GM12878 (cell line): Measurements from ENCODE around the gene MXI1.

ENCODE experiments used
- BRCA1 ChIP-seq: IDR thresholded peaks from 2 replicates; pipeline ENCODE4 v1.6.1; 2011; ENCODE audit warnings: low read depth, low read length, improper control_type of control experiment
- RAD21 ChIP-seq: IDR thresholded peaks from 2 replicates; pipeline ENCODE4 v1.6.1; 2011; ENCODE audit warnings: mild to moderate bottlenecking, low read depth, low read length, moderate library complexity; ENCODE audit not compliant: insufficient read depth
- SUZ12 ChIP-seq: fragments of 200-600 bp; sonication (generic); IDR thresholded peaks from one replicate; pipeline ENCODE4 v1.6.1; 2018; ENCODE audit warnings: antibody characterized with exemption, mild to moderate bottlenecking; ENCODE audit not compliant: unreplicated experiment
- TF ChIP-seq, protein P1 (sequence below): fragments of 450-650 bp; IDR thresholded peaks from 2 replicates; pipeline ENCODE4 v1.6.1; 2017; ENCODE audit warnings: mild to moderate bottlenecking

DNA sequence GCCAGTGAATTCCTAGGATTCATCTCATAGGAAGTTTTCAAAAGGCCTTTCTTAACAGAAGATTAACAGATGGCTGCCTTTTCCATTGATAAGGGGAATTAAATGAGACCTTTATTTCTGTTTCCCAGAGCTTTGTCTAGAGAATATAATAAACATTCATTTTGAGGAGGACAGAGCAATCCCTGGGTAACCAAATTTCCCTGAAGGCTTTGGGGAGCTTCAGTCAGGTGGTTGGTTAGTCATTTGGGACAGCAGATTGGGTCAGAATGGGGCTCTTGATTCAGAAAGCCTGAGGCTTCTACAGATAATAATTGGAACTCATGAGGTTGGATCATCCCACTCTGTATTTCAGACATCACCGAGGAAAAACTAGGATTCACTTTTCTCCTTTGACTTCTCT, 21.8 kb downstream of the MXI1 start:
- no peak for TF ChIP-seq SUZ12
- TF ChIP-seq, protein P1, sequence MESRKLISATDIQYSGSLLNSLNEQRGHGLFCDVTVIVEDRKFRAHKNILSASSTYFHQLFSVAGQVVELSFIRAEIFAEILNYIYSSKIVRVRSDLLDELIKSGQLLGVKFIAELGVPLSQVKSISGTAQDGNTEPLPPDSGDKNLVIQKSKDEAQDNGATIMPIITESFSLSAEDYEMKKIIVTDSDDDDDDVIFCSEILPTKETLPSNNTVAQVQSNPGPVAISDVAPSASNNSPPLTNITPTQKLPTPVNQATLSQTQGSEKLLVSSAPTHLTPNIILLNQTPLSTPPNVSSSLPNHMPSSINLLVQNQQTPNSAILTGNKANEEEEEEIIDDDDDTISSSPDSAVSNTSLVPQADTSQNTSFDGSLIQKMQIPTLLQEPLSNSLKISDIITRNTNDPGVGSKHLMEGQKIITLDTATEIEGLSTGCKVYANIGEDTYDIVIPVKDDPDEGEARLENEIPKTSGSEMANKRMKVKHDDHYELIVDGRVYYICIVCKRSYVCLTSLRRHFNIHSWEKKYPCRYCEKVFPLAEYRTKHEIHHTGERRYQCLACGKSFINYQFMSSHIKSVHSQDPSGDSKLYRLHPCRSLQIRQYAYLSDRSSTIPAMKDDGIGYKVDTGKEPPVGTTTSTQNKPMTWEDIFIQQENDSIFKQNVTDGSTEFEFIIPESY: no peak
- TF ChIP-seq BRCA1: no peak
- TF ChIP-seq RAD21: no peak
